Thyroid gland (tissue), 4 donors: ENCODE data around the gene NEU3. TPM values are rescaled to one million over a fixed set of nuclear protein-coding genes. Genes with fewer than 3 reads are reported as not detected.

Experiments used
- DNase-seq, 2 donors: peaks; one replicate each; pipeline ENCODE4 v3.0.0-alpha.2; 2019
- H3K27ac ChIP-seq, 3 donors: fragments of 200-600 bp; sonication (generic); 1 replicate in 2 of 3; 2 replicates in 1 of 3; pipeline ENCODE4 v1.5.1; 2016 to 2019; ENCODE audit warnings: mild to moderate bottlenecking in 1 of 3, moderate library complexity in 1 of 3
- H3K27me3 ChIP-seq: fragments of 200-600 bp; sonication (generic); one replicate; pipeline ENCODE4 v1.5.1; 2019
- H3K36me3 ChIP-seq, 2 donors: fragments of 200-600 bp; sonication (generic); one replicate each; pipeline ENCODE4 v1.5.1; 2016 to 2019
- H3K4me1 ChIP-seq, 2 donors: fragments of 200-600 bp; sonication (generic); one replicate each; pipeline ENCODE4 v1.5.1; 2017 to 2019
- H3K4me3 ChIP-seq, 3 donors: fragments of 200-600 bp; sonication (generic); replicated peaks in 1 of 3; 1 replicate in 2 of 3; 2 replicates in 1 of 3; pipeline ENCODE4 v1.5.1; 2016; ENCODE audit warnings: mild to moderate bottlenecking in 1 of 3
- H3K9me3 ChIP-seq: fragments of 200-600 bp; sonication (generic); one replicate; pipeline ENCODE4 v1.5.1; 2017
- CTCF ChIP-seq, 6 experiments: fragments of 200-600 bp in 3 of 6; fragments of 450-650 bp in 3 of 6; sonication (generic) in 3 of 6; IDR thresholded peaks; one replicate each; pipeline ENCODE4 v1.5.1; 2016 to 2019; ENCODE audit warnings: antibody characterized with exemption in 6 of 6, mild to moderate bottlenecking in 2 of 6, inconsistent platforms in 1 of 6, moderate library complexity in 1 of 6
- POLR2A ChIP-seq, 2 donors: fragments of 450-650 bp; IDR thresholded peaks; one replicate each; pipeline ENCODE4 v1.6.1; 2017; ENCODE audit warnings: antibody characterized with exemption in 2 of 2, mild to moderate bottlenecking in 2 of 2, moderate library complexity in 1 of 2
- WGBS, 2 donors: methylation state at CpG; one replicate each; pipeline ENCODE4 v1.1.5; 2017; 5-methylcytosine and 5-hydroxymethylcytosine counted together
- intact Hi-C: fragments of 100-400 bp; cut with DNase I; formaldehyde crosslinking; loops from one replicate; pipeline ENCODE4 v1.15.1; 2023
- total RNA-seq, 4 donors: library from RNA; depleted of rRNA; stranded (reverse); fragments of >200 nt; gene quantifications; one replicate each; pipeline ENCODE4 v1.2.3, GENCODE V29; 2016

The NEU3 gene
- total RNA-seq, 4 donors from 2014 or later: 8.1 to 13.0 (median 9.2) TPM

GRCh38 chr11:75022759-75023396 lies 34.1 kb downstream of the NEU3 start:
- Histone ChIP-seq H3K9me3 (no peaks in the 10 kb centered on the region), H3K27me3 (no peaks in the 10 kb centered on the region), H3K4me1 (peaks cover 11 to 17% of the 10 kb centered on the region in 2 donors), H3K36me3 (no peaks in the 10 kb centered on the region), H3K4me3 (no peak overlapping the region), H3K27ac (peak overlapping the region in 2 of 3 donors; percentile 47 to 76)
- intact Hi-C loops: loop anchor here (10.0 kb wide), 1 partner anchor 222 kb away; the partner anchor contains the start of gene TPBGL
- TF ChIP-seq POLR2A (IDR thresholded peaks at IDR 0.05) (no peak), CTCF (IDR thresholded peaks at IDR 0.05) (peak; percentile 81 to 94 (median 84))
- WGBS, 2 donors: 49 to 56% methylated on average over 5 of the region's 5 CpGs
- DNase-seq: peak; percentile 78 to 85

GRCh38 chr11:75023446-75024067 lies 34.8 kb downstream of the NEU3 start:
- WGBS, 2 donors: 95 to 96% methylated on average over 6 of the region's 6 CpGs
- Histone ChIP-seq H3K36me3 (no peaks in the 10 kb centered on the region), H3K4me3 (no peak overlapping the region), H3K9me3 (no peaks in the 10 kb centered on the region), H3K4me1 (peaks cover 11 to 17% of the 10 kb centered on the region in 2 donors), H3K27ac (peak overlapping the region in 2 of 3 donors; percentile 6 to 47), H3K27me3 (no peaks in the 10 kb centered on the region)
- intact Hi-C loops: loop anchor here (10.0 kb wide), 1 partner anchor 221 kb away; the partner anchor contains the start of gene TPBGL
- no peak for DNase-seq
- TF ChIP-seq POLR2A (IDR thresholded peaks at IDR 0.05) (no peak), CTCF (IDR thresholded peaks at IDR 0.05) (no peak)

DNA sequence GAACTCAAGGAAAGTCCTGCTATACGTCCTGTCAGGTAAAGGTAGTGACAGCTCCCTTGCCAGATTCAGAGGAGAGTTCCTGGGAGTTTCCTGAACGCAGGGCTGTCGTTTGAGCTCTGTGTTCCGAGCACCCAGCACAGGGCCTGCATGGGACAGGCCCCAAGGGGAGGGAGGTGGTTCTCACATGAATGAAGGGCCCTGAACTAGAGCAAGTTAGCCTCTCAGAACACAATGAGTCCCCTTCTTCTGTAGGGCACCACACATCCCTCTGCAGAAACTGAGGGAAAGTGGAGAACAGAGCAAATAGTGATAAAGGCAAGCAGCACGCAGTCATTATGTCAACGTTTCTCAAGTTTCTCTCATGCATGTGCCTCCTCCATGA lies 35.3 kb downstream of the NEU3 start:
- intact Hi-C loops: loop anchor here (10.0 kb wide), 1 partner anchor 221 kb away; the partner anchor contains the start of gene TPBGL

DNA sequence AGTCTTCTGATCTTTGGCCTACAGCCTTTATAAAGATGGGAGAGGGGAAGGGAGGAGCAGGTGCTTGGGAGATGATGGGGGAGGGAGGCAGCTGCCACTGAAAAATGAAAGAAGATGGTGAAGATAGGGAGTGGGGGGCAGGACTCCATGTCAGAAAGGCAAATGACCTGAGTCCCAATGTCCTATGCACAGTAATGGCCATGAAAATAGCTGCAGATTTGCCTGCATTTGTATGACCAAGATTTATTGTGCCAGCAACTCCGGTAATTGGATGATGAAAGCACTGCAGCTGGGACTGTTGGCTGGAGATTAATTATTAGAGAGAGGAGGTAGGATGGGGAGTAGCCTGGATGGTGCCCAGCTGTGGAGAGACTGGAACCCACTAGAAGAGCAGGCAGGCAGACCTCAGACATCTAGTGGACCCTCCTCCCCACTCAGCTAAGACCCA lies 36.1 kb downstream of the NEU3 start:
- no peak for DNase-seq
- TF ChIP-seq CTCF (IDR thresholded peaks at IDR 0.05) (no peak), POLR2A (IDR thresholded peaks at IDR 0.05) (no peak)
- 92 to 97% methylated on average over 1 of the region's 1 CpG for WGBS, 2 donors
- Histone ChIP-seq H3K4me3 (no peak overlapping the region), H3K36me3 (no peaks in the 10 kb centered on the region), H3K27me3 (no peaks in the 10 kb centered on the region), H3K9me3 (no peaks in the 10 kb centered on the region), H3K27ac (no peak overlapping the region), H3K4me1 (peaks cover 11 to 17% of the 10 kb centered on the region in 2 donors)
- intact Hi-C loops: loop anchor here (10.0 kb wide), 1 partner anchor 220 kb away; the partner anchor contains the start of gene TPBGL

More for the DNA sequence above, 35.3 kb downstream of the NEU3 start:
- Histone ChIP-seq H3K4me3 (no peak overlapping the region), H3K27ac (peak overlapping the region in 1 of 3 donors; percentile 6), H3K4me1 (peaks cover 11 to 17% of the 10 kb centered on the region in 2 donors), H3K9me3 (no peaks in the 10 kb centered on the region), H3K36me3 (no peaks in the 10 kb centered on the region), H3K27me3 (no peaks in the 10 kb centered on the region)
- 81 to 83% methylated on average over 6 of the region's 6 CpGs for WGBS, 2 donors
- DNase-seq: no peak
- TF ChIP-seq CTCF (IDR thresholded peaks at IDR 0.05): no peak
- TF ChIP-seq POLR2A (IDR thresholded peaks at IDR 0.05): no peak

DNA sequence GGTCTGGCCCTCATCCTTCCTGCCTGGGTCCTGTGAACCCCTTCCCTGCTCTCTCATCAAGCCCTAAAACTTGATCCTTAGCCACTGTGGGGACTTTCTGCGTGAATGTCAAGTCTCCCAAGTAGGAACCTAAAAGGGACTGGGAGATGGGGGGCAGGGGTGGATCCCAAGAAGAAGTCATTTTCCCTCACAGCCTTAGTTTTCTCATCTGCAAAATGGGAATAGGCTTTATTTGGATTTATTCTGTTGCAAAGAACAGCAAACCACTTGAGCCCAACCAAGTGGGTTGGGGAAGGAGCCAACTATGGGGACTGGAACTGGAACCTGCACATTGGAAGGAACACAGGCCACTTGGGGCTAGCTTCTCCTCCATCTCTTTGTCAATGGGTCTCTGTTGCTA lies 36.8 kb downstream of the NEU3 start:
- no peak overlapping the region for H3K4me3 ChIP-seq
- DNase-seq: no peak
- H3K9me3 ChIP-seq: no peaks in the 10 kb centered on the region
- no peak for TF ChIP-seq POLR2A (IDR thresholded peaks at IDR 0.05)
- TF ChIP-seq CTCF (IDR thresholded peaks at IDR 0.05): no peak
- H3K27ac ChIP-seq: no peak overlapping the region
- H3K27me3 ChIP-seq: no peaks in the 10 kb centered on the region
- H3K36me3 ChIP-seq: no peaks in the 10 kb centered on the region
- WGBS, 2 donors: 94 to 96% methylated on average over 1 of the region's 1 CpG
- intact Hi-C loops: loop anchor here (10.0 kb wide), 1 partner anchor 219 kb away; the partner anchor contains the start of gene TPBGL
- peaks cover 11 to 17% of the 10 kb centered on the region in 2 donors for H3K4me1 ChIP-seq
